Activated T-cell treated with anti-CD3 and anti-CD28 coated beads, Interleukin-2, amount 50 U/mL, for 48 hours (primary cell): ENCODE results near the gene AFP.

Source experiments
- DNase-seq, 2 experiments: peaks; one replicate each; pipeline ENCODE4 v3.0.0-alpha.2; 2020

Gene AFP

DNA sequence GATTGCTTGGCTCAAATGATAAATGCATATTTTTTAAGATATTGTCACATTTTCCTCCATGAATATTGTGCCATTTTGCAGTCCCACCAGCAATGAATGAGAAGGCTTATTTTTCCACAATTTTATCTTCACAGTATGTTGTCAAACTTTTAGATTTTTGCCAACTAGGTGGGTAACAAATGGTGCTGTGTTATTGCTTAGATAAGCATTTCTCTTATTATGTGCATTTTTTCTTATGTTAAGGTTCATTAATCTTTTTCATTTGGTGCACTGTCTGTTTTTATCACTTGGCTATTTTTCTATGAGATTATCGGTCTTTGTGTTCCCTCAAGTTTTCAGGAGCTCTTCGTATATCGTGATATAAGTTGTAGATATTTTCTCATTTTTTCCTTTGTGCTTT is 32.1 kb downstream of the AFP start:
- no peak for DNase-seq

DNA sequence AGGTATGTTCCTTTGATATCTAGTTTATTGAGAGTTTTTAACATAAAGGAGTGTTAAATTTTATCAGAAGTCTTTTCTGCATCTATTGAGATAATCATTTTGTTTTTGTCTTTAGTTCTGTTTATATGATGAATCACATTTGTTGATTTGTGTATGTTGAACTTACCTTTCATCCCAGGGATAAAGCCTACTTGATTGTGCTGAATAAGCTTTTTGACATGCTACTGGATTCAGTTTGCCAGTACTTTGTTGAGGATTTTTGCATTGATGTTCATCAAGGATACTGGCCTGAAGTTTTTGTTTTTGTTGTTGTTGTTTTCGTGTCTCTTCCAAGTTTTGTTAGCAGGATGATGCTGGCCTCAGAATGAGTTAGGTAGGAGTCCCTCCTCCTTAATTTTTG is 34.7 kb downstream of the AFP start:
- DNase-seq = no peak

- no peak for DNase-seq
These were observed 41.2 kb downstream of the AFP start for GRCh38 chr4:73477176-73477575.

GRCh38 chr4:73479323-73479722 is 43.3 kb downstream of the AFP start:
- no peak for DNase-seq

- no peak for DNase-seq
These were observed 45.3 kb downstream of the AFP start, which contains the start of gene AFM for GRCh38 chr4:73481358-73481757. Gene AFM, plus strand, starts transcription at chr4:73481745. Its CDS starts 31 bp downstream, at chr4:73481776.

DNA sequence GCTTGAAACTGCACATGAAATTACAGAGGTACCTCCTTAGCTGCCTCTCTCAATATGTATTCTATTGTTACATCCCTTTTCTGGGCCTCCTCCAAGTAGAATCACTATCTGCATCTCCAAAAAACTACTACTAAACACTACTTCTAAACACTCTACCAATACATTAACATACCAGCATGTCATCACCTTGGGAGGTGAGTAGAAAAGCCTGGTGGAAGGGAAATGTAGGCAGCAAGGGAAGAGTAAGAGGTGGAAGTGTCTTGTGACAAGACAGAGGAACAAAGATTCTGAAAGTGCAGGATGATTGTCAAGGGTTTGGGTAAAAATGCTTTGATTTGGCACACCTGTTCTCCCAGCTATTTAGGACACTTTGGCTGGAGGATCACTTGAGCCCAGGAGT is 49.1 kb downstream of the AFP start:
- DNase-seq = no peak

DNA sequence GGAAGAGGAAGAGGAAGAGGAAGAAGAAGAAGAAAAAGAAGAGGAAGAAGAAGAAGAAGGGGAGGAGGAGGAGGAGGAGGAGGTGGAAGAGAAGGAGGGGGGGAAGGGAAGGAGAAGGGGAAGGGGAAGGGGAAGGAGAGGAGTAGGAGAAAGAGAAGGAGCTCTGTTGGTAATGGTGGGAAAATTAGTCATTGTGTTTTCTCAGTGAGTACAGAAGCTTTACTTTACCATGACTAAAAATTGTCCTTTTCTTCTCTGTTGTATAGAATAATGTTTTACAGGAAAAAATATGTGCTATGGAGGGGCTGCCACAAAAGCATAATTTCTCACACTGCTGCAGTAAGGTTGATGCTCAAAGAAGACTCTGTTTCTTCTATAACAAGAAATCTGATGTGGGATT is 49.6 kb downstream of the AFP start:
- DNase-seq = no peak

- DNase-seq = no peak
These were observed 50.5 kb downstream of the AFP start for GRCh38 chr4:73486497-73486896.

DNA sequence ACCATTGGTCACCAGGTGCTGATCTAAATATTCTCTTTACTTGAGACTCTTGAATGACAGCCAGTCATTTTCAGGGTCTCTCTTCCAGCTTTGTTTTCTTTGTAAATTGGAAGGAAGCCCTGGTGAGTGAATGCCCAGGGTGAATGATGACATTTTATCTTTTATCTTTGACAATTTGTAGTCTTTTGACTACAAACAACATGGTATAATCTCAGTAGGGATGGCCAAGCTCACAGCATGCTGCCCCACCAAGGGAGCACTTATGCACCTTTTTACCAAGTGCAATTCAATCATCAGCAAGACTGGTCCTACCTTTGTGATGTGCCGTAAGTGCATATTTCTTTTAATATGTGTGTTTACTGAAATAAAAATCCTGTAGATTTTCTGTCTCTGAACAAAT is 51.2 kb downstream of the AFP start:
- DNase-seq = no peak

GRCh38 chr4:73499996-73500765 is 64.2 kb downstream of the AFP start:
- no peak for DNase-seq

- DNase-seq = no peak
These were observed 65.7 kb downstream of the AFP start for GRCh38 chr4:73501664-73502265.

GRCh38 chr4:73505567-73505966 is 69.5 kb downstream of the AFP start:
- no peak for DNase-seq
